HEK293T (cell line): ENCODE results near the gene SIT1.

ENCODE experiments used
- FOXM1 ChIP-seq: fragments of 450-650 bp; IDR thresholded peaks from 2 replicates; pipeline ENCODE4 v1.6.1; 2017; ENCODE audit warnings: mild to moderate bottlenecking, borderline replicate concordance
- PKNOX1 ChIP-seq: fragments of 450-650 bp; IDR thresholded peaks from 2 replicates; pipeline ENCODE4 v1.6.1; 2016
- SP1 ChIP-seq: fragments of 450-650 bp; IDR thresholded peaks from 2 replicates; pipeline ENCODE4 v1.6.1; 2017

GRCh38 chr9:35665471-35665818, 14.7 kb upstream of the SIT1 start:
- TF ChIP-seq FOXM1, result no peak
- no peak for TF ChIP-seq SP1
- no peak for TF ChIP-seq PKNOX1
